ENCODE results near the gene SFXN5.

SFXN5 gene

GRCh38 chr2:72994282-72994990 is 77.1 kb downstream of the SFXN5 start:
- no peaks in the 10 kb centered on the region for H3K9me3 ChIP-seq (ENCODE audit: insufficient read depth, low read length)
- H3K4me3 ChIP-seq (ENCODE audit: insufficient read depth, low read length, poor library complexity, severe bottlenecking) = no peak overlapping the region
- H3K27ac ChIP-seq (ENCODE audit: low read depth, low read length) = no peak overlapping the region
- no peak overlapping the region for H3K9ac ChIP-seq (ENCODE audit: low read length)
- no peak for TF ChIP-seq EZH2phosphoT487 (conservative IDR thresholded peaks at IDR 0.05; ENCODE audit: low read length)
- TF ChIP-seq CTCF (IDR thresholded peaks at IDR 0.05; ENCODE audit: insufficient read depth, low read length, poor library complexity, severe bottlenecking) = no peak
- no peak overlapping the region for H2AFZ ChIP-seq (ENCODE audit: low read depth, low read length, severe bottlenecking)
- H3K36me3 ChIP-seq (ENCODE audit: low read length) = no peaks in the 10 kb centered on the region
- no peaks in the 10 kb centered on the region for H4K20me1 ChIP-seq (ENCODE audit: low read depth, low read length)
- H3K9me2 ChIP-seq (replicated peaks; ENCODE audit: insufficient read depth, low read length) = no peaks in the 10 kb centered on the region
- no peak overlapping the region for H3K4me2 ChIP-seq (ENCODE audit: low read depth, low read length, poor library complexity, severe bottlenecking)
- no peaks in the 10 kb centered on the region for H3K27me3 ChIP-seq (ENCODE audit: low read length)
- no peaks in the 10 kb centered on the region for H3F3A ChIP-seq (ENCODE audit: insufficient read depth)
- no peaks in the 10 kb centered on the region for H3K79me2 ChIP-seq (ENCODE audit: insufficient read depth, low read length)

DNA sequence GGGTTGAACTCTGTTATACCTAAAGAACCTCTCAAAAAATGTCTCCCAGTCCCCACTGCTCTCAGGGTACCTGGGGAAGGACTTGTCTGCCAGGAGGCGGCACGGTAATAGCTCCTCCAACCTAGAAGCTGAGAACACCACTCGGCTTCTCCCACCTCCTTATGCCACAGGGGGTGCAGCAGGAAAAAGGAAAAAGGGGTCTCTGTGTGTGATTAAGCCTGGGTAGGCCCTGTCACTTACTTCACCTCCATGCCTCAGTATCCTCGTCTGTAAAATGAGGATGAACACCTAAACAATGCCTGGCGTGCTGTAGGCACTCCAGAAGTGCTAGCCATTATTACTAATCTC is 77.6 kb downstream of the SFXN5 start:
- no peak overlapping the region for H3K4me2 ChIP-seq (ENCODE audit: low read depth, low read length, poor library complexity, severe bottlenecking)
- no peak overlapping the region for H3K9ac ChIP-seq (ENCODE audit: low read length)
- no peaks in the 10 kb centered on the region for H3K27me3 ChIP-seq (ENCODE audit: low read length)
- no peak overlapping the region for H3K27ac ChIP-seq (ENCODE audit: low read depth, low read length)
- no peaks in the 10 kb centered on the region for H3K9me3 ChIP-seq (ENCODE audit: insufficient read depth, low read length)
- no peak overlapping the region for H3K4me3 ChIP-seq (ENCODE audit: insufficient read depth, low read length, poor library complexity, severe bottlenecking)
- H3F3A ChIP-seq (ENCODE audit: insufficient read depth) = no peaks in the 10 kb centered on the region
- H3K79me2 ChIP-seq (ENCODE audit: insufficient read depth, low read length) = no peaks in the 10 kb centered on the region
- no peak for TF ChIP-seq EZH2phosphoT487 (conservative IDR thresholded peaks at IDR 0.05; ENCODE audit: low read length)
- no peaks in the 10 kb centered on the region for H3K9me2 ChIP-seq (replicated peaks; ENCODE audit: insufficient read depth, low read length)
- no peaks in the 10 kb centered on the region for H3K36me3 ChIP-seq (ENCODE audit: low read length)
- H4K20me1 ChIP-seq (ENCODE audit: low read depth, low read length) = no peaks in the 10 kb centered on the region
- H2AFZ ChIP-seq (ENCODE audit: low read depth, low read length, severe bottlenecking) = no peak overlapping the region

DNA sequence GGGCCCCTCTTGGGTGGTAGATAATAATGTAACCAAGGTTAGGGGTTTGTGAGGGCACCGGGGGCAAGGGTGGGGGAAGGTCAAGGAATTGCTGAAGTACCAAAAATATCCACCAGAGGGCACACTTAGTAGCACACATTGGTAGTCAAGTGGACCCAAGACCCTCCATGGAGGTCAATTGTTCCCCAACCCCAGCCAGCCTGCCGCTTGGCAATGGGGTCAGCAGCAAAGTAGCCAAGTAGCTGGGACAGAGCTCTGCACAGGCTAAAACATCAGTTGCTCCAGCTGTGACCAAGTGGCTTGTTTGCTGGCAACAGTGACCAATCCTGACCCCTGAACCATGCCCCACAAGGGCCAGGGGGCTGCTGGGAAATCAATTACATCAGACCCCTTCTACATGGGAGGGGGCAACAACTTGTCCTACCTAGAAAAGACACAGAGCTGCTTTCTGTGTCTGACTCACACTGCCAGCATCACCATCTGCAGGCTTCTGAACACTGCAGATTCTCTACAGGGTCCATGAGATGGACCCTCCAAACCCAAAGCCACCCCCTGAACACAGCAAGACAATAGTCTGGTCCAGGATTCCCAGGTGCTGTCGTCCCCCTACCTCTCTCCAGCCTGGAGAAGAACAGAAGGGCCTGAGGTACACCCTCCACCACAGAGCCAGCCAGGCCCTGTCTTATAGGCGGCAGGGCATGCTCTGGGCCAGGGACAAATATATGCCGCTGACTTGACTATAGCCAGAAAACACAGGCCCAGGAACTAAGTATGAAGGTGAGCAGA is 78.2 kb downstream of the SFXN5 start:
- Histone ChIP-seq H4K20me1 (ENCODE audit: low read depth, low read length) (no peaks in the 10 kb centered on the region), H3K4me3 (ENCODE audit: insufficient read depth, low read length, poor library complexity, severe bottlenecking) (no peak overlapping the region), H3F3A (ENCODE audit: insufficient read depth) (no peaks in the 10 kb centered on the region), H2AFZ (ENCODE audit: low read depth, low read length, severe bottlenecking) (no peak overlapping the region), H3K9me3 (ENCODE audit: insufficient read depth, low read length) (no peaks in the 10 kb centered on the region), H3K79me2 (ENCODE audit: insufficient read depth, low read length) (no peaks in the 10 kb centered on the region), H3K27me3 (ENCODE audit: low read length) (no peaks in the 10 kb centered on the region), H3K36me3 (ENCODE audit: low read length) (no peaks in the 10 kb centered on the region), H3K9me2 (replicated peaks; ENCODE audit: insufficient read depth, low read length) (no peaks in the 10 kb centered on the region), H3K4me2 (ENCODE audit: low read depth, low read length, poor library complexity, severe bottlenecking) (no peak overlapping the region), H3K9ac (ENCODE audit: low read length) (no peak overlapping the region), H3K27ac (ENCODE audit: low read depth, low read length) (no peak overlapping the region)
- TF ChIP-seq CTCF (IDR thresholded peaks at IDR 0.05; ENCODE audit: insufficient read depth, low read length, poor library complexity, severe bottlenecking) (peak; percentile 78), EZH2phosphoT487 (conservative IDR thresholded peaks at IDR 0.05; ENCODE audit: low read length) (no peak)

GRCh38 chr2:72992734-72993102 is 78.8 kb downstream of the SFXN5 start:
- Histone ChIP-seq H3K9me2 (replicated peaks; ENCODE audit: insufficient read depth, low read length) (no peaks in the 10 kb centered on the region), H4K20me1 (ENCODE audit: low read depth, low read length) (no peaks in the 10 kb centered on the region), H3K4me3 (ENCODE audit: insufficient read depth, low read length, poor library complexity, severe bottlenecking) (no peak overlapping the region), H3K36me3 (ENCODE audit: low read length) (no peaks in the 10 kb centered on the region), H3K79me2 (ENCODE audit: insufficient read depth, low read length) (no peaks in the 10 kb centered on the region), H3K9me3 (ENCODE audit: insufficient read depth, low read length) (no peaks in the 10 kb centered on the region), H3F3A (ENCODE audit: insufficient read depth) (no peaks in the 10 kb centered on the region), H3K27me3 (ENCODE audit: low read length) (no peaks in the 10 kb centered on the region), H3K4me2 (ENCODE audit: low read depth, low read length, poor library complexity, severe bottlenecking) (no peak overlapping the region), H3K27ac (ENCODE audit: low read depth, low read length) (no peak overlapping the region), H2AFZ (ENCODE audit: low read depth, low read length, severe bottlenecking) (no peak overlapping the region), H3K9ac (ENCODE audit: low read length) (no peak overlapping the region)
- TF ChIP-seq EZH2phosphoT487 (conservative IDR thresholded peaks at IDR 0.05; ENCODE audit: low read length) = no peak
- no peak for TF ChIP-seq CTCF (IDR thresholded peaks at IDR 0.05; ENCODE audit: insufficient read depth, low read length, poor library complexity, severe bottlenecking)
